Measurements from ENCODE around the gene MTM1.

- no peak for TF ChIP-seq CTCF (IDR thresholded peaks at IDR 0.05; ENCODE audit: poor library complexity, severe bottlenecking)
- TF ChIP-seq RAD21 (conservative IDR thresholded peaks at IDR 0.05) = no peak
- TF ChIP-seq POLR2AphosphoS5 (IDR thresholded peaks at IDR 0.05) = no peak
- no peak for TF ChIP-seq MXI1 (conservative IDR thresholded peaks at IDR 0.05; ENCODE audit: poor library complexity, severe bottlenecking)
- no peak for TF ChIP-seq EZH2 (IDR thresholded peaks at IDR 0.05; ENCODE audit: borderline replicate concordance, insufficient read depth, low read length, poor library complexity, severe bottlenecking)
- no peak for TF ChIP-seq TAF1 (IDR thresholded peaks at IDR 0.05; ENCODE audit: low read depth)
- TF ChIP-seq EP300 (conservative IDR thresholded peaks at IDR 0.05; ENCODE audit: poor library complexity, severe bottlenecking) = no peak
- TF ChIP-seq REST (IDR thresholded peaks at IDR 0.05; ENCODE audit: borderline replicate concordance) = no peak
- TF ChIP-seq SMC3 (conservative IDR thresholded peaks at IDR 0.05; ENCODE audit: poor library complexity) = no peak
Observed at GRCh38 chrX:150712619-150713018, 144.2 kb downstream of the MTM1 start.

Measured in neural cell (in vitro differentiated cells).